HepG2 (cell line): Measurements from ENCODE around the gene GPR139. TPM values are rescaled to one million over a fixed set of nuclear protein-coding genes. Genes with fewer than 3 reads are reported as not detected.

ENCODE experiments used
- BORCS8-MEF2B ChIP-seq: sonication (generic); formaldehyde crosslinking; IDR thresholded peaks from 2 replicates; pipeline ENCODE4 v1.8.0; 2022; ENCODE audit warnings: mild to moderate bottlenecking, missing genetic modification reagents
- DNMT1 ChIP-seq: sonication (generic); formaldehyde crosslinking; IDR thresholded peaks from 2 replicates; pipeline ENCODE4 v1.5.1; 2020; ENCODE audit warnings: mild to moderate bottlenecking, missing genetic modification reagents
- IRF2 ChIP-seq: IDR thresholded peaks from 2 replicates; pipeline ENCODE4 v1.6.1; 2018; ENCODE audit warnings: missing genetic modification reagents, missing compliant biosample characterization
- KMT2A ChIP-seq: sonication (generic); formaldehyde crosslinking; IDR thresholded peaks from 2 replicates; pipeline ENCODE4 v1.4.0; 2020; ENCODE audit warnings: missing genetic modification reagents
- PAWR ChIP-seq: sonication (generic); formaldehyde crosslinking; IDR thresholded peaks from 2 replicates; pipeline ENCODE4 v1.4.0; 2020; ENCODE audit warnings: missing genetic modification reagents, mild to moderate bottlenecking, borderline replicate concordance
- REL ChIP-seq: sonication (generic); formaldehyde crosslinking; conservative IDR thresholded peaks from 2 replicates; pipeline ENCODE4 v1.8.0; 2022; ENCODE audit warnings: mild to moderate bottlenecking, missing genetic modification reagents, moderate library complexity
- REPIN1 ChIP-seq: sonication (generic); formaldehyde crosslinking; IDR thresholded peaks from 2 replicates; pipeline ENCODE4 v1.8.0; 2022; ENCODE audit warnings: missing genetic modification reagents, low read depth, mild to moderate bottlenecking, borderline replicate concordance
- XRCC5 ChIP-seq: fragments of 200-400 bp; formaldehyde crosslinking; optimal IDR thresholded peaks from 2 replicates; pipeline ENCODE3; 2017; ENCODE audit warnings: mild to moderate bottlenecking, low read length
- ZFP82 ChIP-seq: sonication (generic); formaldehyde crosslinking; IDR thresholded peaks from 2 replicates; pipeline ENCODE4 v1.5.1; 2020; ENCODE audit warnings: mild to moderate bottlenecking, missing genetic modification reagents, borderline replicate concordance
- ZNF17 ChIP-seq: sonication (generic); formaldehyde crosslinking; IDR thresholded peaks from 2 replicates; pipeline ENCODE4 v1.5.0; 2020; ENCODE audit warnings: mild to moderate bottlenecking, missing genetic modification reagents
- ZNF3 ChIP-seq: IDR thresholded peaks from 2 replicates; pipeline ENCODE4 v1.7.0; 2017; ENCODE audit warnings: inconsistent platforms
- ZNF567 ChIP-seq: sonication (generic); formaldehyde crosslinking; IDR thresholded peaks from 2 replicates; pipeline ENCODE4 v1.8.1; 2023; ENCODE audit warnings: mild to moderate bottlenecking, missing genetic modification reagents, borderline replicate concordance
- ZNF777 ChIP-seq: sonication (generic); formaldehyde crosslinking; IDR thresholded peaks from 2 replicates; pipeline ENCODE4 v1.4.0; 2020; ENCODE audit warnings: missing genetic modification reagents
- ZZZ3 ChIP-seq: sonication (generic); formaldehyde crosslinking; IDR thresholded peaks from 2 replicates; pipeline ENCODE4 v1.4.0; 2020; ENCODE audit warnings: missing genetic modification reagents, mild to moderate bottlenecking, borderline replicate concordance
- polyA plus RNA-seq, 8 experiments: library from polyadenylated mRNA; depleted of rRNA in 3 of 8; stranded (reverse) in 7 of 8; unstranded in 1 of 8; fragments of >200 nt; fragmentation: Illumina TruSeq in 4 of 8; extraction: Trizol in 4 of 8; gene quantifications; 2 replicates each; pipeline versions ENCODE4 v1.2.1 to v1.2.3, GENCODE V29; 2011 to 2016; ENCODE audit warnings: low read depth in 4 of 8, missing spikeins in 1 of 8, mixed read lengths in 1 of 8; ENCODE audit not compliant: insufficient read depth in 1 of 8
- total RNA-seq, 5 experiments: library from RNA; depleted of rRNA; stranded (reverse); fragments of >200 nt; fragmentation: Illumina TruSeq; extraction: Trizol; gene quantifications; 2 replicates each; pipeline ENCODE4 v1.2.3, GENCODE V29; 2016; ENCODE audit warnings: low read depth in 1 of 5
- TF ChIP-seq, protein P1 (sequence below): sonication (generic); formaldehyde crosslinking; IDR thresholded peaks from 2 replicates; pipeline ENCODE4 v1.5.0; 2020; ENCODE audit warnings: mild to moderate bottlenecking, missing genetic modification reagents, borderline replicate concordance
- TF ChIP-seq, protein P2 (sequence below): sonication (generic); formaldehyde crosslinking; IDR thresholded peaks from 2 replicates; pipeline ENCODE4 v1.4.0; 2020; ENCODE audit warnings: mild to moderate bottlenecking, missing genetic modification reagents
- TF ChIP-seq, protein P3 (sequence below): sonication (generic); formaldehyde crosslinking; IDR thresholded peaks from 2 replicates; pipeline ENCODE4 v1.5.0; 2020; ENCODE audit warnings: mild to moderate bottlenecking, missing genetic modification reagents

Gene GPR139
- total and polyA plus RNA-seq, 2 of the 13 experiments (the other 11 are each of a cell fraction or from before 2014, with no cell fraction given) = not detected

DNA sequence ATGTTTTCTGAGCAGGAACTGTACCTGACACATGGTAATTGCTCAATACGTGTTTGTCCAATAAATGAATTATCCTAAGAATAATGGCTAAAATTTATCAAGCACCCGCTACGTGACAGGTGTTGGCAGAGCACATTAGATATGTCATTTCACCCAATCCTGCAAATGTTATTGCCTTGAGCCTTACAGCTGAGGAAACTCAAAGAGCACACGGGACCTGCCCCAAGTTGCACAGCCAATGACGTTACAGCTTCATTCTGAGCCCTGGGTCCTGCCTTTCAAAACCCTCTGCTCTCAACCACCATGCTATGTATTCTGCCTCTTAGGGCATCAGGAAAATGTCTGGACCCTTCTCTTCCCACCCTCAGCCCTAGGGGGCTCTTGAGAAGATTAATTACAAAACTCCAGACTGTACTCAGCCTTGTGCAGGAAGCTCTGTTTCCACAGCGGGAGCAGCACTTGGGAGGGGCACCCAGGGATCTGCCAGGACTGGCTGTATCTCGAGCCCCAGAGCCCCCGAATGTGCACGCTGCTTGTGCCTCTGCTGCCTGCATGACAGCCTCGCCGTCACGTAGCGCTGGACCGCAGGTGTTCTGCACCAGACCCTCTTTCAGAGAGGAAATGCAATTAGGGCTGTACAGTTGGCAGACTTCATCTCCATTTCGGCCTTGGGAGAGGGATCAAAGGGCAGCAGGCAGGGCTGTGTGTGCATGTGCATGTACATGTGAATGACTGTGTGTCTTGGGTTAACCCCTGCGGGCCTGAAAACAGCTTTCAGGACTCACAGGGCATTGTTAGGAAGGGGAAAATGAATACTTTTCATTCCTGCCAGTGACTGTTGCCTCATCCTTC, 71.6 kb downstream of the GPR139 start (continued):
- TF ChIP-seq ZFP82 (CRISPR knock-in tag) (no peak), PAWR (CRISPR knock-in tag) (no peak), KMT2A (CRISPR knock-in tag) (no peak), ZNF3 (CRISPR knock-in tag) (0 out of 2 replicates have a peak, but pooled peaks have one; percentile 60), ZNF777 (no peak), REPIN1 (no peak), ZZZ3 (CRISPR knock-in tag) (no peak), BORCS8-MEF2B (no peak; the same call in 1 of the 2 replicates), ZNF567 (CRISPR knock-in tag) (no peak), ZNF17 (CRISPR knock-in tag) (no peak), XRCC5 (peak; percentile 11), IRF2 (peak; percentile 41; the same call in 1 of the 2 replicates), REL (CRISPR knock-in tag) (no peak), DNMT1 (0 out of 2 replicates have a peak, but pooled peaks have one; percentile 54)
- TF ChIP-seq, protein P1, sequence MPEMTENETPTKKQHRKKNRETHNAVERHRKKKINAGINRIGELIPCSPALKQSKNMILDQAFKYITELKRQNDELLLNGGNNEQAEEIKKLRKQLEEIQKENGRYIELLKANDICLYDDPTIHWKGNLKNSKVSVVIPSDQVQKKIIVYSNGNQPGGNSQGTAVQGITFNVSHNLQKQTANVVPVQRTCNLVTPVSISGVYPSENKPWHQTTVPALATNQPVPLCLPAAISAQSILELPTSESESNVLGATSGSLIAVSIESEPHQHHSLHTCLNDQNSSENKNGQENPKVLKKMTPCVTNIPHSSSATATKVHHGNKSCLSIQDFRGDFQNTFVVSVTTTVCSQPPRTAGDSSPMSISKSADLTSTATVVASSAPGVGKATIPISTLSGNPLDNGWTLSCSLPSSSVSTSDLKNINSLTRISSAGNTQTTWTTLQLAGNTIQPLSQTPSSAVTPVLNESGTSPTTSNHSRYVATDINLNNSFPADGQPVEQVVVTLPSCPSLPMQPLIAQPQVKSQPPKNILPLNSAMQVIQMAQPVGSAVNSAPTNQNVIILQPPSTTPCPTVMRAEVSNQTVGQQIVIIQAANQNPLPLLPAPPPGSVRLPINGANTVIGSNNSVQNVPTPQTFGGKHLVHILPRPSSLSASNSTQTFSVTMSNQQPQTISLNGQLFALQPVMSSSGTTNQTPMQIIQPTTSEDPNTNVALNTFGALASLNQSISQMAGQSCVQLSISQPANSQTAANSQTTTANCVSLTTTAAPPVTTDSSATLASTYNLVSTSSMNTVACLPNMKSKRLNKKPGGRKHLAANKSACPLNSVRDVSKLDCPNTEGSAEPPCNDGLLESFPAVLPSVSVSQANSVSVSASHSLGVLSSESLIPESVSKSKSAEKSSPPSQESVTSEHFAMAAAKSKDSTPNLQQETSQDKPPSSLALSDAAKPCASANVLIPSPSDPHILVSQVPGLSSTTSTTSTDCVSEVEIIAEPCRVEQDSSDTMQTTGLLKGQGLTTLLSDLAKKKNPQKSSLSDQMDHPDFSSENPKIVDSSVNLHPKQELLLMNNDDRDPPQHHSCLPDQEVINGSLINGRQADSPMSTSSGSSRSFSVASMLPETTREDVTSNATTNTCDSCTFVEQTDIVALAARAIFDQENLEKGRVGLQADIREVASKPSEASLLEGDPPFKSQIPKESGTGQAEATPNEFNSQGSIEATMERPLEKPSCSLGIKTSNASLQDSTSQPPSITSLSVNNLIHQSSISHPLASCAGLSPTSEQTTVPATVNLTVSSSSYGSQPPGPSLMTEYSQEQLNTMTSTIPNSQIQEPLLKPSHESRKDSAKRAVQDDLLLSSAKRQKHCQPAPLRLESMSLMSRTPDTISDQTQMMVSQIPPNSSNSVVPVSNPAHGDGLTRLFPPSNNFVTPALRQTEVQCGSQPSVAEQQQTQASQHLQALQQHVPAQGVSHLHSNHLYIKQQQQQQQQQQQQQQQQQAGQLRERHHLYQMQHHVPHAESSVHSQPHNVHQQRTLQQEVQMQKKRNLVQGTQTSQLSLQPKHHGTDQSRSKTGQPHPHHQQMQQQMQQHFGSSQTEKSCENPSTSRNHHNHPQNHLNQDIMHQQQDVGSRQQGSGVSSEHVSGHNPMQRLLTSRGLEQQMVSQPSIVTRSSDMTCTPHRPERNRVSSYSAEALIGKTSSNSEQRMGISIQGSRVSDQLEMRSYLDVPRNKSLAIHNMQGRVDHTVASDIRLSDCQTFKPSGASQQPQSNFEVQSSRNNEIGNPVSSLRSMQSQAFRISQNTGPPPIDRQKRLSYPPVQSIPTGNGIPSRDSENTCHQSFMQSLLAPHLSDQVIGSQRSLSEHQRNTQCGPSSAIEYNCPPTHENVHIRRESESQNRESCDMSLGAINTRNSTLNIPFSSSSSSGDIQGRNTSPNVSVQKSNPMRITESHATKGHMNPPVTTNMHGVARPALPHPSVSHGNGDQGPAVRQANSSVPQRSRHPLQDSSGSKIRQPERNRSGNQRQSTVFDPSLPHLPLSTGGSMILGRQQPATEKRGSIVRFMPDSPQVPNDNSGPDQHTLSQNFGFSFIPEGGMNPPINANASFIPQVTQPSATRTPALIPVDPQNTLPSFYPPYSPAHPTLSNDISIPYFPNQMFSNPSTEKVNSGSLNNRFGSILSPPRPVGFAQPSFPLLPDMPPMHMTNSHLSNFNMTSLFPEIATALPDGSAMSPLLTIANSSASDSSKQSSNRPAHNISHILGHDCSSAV (CRISPR knock-in tag) = no peak
- TF ChIP-seq, protein P2, sequence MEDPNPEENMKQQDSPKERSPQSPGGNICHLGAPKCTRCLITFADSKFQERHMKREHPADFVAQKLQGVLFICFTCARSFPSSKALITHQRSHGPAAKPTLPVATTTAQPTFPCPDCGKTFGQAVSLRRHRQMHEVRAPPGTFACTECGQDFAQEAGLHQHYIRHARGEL (CRISPR knock-in tag) = no peak
- TF ChIP-seq, protein P3, sequence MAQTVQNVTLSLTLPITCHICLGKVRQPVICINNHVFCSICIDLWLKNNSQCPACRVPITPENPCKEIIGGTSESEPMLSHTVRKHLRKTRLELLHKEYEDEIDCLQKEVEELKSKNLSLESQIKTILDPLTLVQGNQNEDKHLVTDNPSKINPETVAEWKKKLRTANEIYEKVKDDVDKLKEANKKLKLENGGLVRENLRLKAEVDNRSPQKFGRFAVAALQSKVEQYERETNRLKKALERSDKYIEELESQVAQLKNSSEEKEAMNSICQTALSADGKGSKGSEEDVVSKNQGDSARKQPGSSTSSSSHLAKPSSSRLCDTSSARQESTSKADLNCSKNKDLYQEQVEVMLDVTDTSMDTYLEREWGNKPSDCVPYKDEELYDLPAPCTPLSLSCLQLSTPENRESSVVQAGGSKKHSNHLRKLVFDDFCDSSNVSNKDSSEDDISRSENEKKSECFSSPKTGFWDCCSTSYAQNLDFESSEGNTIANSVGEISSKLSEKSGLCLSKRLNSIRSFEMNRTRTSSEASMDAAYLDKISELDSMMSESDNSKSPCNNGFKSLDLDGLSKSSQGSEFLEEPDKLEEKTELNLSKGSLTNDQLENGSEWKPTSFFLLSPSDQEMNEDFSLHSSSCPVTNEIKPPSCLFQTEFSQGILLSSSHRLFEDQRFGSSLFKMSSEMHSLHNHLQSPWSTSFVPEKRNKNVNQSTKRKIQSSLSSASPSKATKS (CRISPR knock-in tag) = no peak
